Frontal cortex (tissue), 4 donors: ENCODE data around the gene CHMP4A. TPM values are rescaled to one million over a fixed set of nuclear protein-coding genes. Genes with fewer than 3 reads are reported as not detected.

ENCODE experiments used
- DNase-seq, 2 donors: peaks; one replicate each; pipeline ENCODE4 v3.0.0; 2012; ENCODE audit warnings: low spot score in 2 of 2
- FAIRE-seq: peaks from 2 replicates; lab custom pipeline; 2012; peaks lifted over from hg19 to GRCh38; lab: Jason Lieb, UNC
- small RNA-seq: library from RNA; depleted of rRNA; stranded (forward); fragments of <200 nt; gene quantifications from one replicate; pipeline ENCODE3, GENCODE V24; 2014
- total RNA-seq: library from RNA; depleted of rRNA; stranded (reverse); fragments of >200 nt; gene quantifications from one replicate; pipeline ENCODE4 v1.2.3, GENCODE V29; 2014
- donor health status: control.
- donor health status: control.
- donor health status: control.

CHMP4A gene
- total RNA-seq, 1 donor from 2014 or later: 40.4 TPM

GRCh38 chr14:24160850-24161804, 52.2 kb downstream of the CHMP4A start, which contains the start of gene IRF9:
IRF9 (plus strand) TSS chr14:24161265; CDS start chr14:24162145, 880 bp downstream.
- no peak for FAIRE-seq

GRCh38 chr14:24160499-24160849, 52.8 kb downstream of the CHMP4A start:
- DNase-seq: no peak

More at GRCh38 chr14:24160850-24161804, 52.2 kb downstream of the CHMP4A start, which contains the start of gene IRF9:
- DNase-seq: peak; percentile 91 to 97

DNA sequence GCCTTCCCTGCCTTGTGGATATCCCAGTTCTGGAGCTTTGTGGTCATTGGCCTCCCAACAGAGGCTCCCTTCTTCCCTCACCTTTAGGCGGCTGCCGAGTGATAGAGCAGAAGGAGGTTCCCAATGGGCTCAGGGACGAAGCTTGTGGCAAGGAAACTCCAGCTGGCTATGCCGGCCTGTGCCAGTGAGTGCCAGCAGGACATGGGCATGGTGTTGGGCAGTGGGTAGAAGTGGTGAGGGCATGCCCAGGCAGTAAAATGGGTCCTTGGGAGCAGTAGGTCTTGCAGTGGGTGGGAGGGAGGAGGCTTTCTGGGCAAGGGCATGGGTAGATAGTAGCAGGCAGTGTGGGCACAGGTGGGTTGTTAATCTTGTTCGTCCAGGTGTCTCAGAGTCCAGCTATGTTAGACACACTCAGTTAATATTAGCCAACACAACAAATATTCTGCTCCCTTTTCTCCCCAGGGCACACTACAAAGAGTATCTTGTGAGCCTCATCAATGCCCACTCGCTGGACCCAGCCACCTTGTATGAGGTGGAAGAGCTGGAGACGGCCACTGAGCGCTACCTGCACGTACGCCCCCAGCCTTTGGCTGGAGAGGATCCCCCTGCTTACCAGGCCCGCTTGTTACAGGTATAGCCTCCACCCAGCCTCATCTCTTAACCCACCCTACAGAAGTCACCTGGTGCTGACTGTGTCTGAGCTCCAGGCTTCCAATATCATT, 53.4 kb downstream of the CHMP4A start:
- DNase-seq (no peak), FAIRE-seq (no peak)

More at GRCh38 chr14:24160499-24160849, 52.8 kb downstream of the CHMP4A start:
- no peak for FAIRE-seq

Small RNA genes lying within 50 kb of the gene (small RNA-seq; reads per million reads assigned to genes)
- gene AL136295.4: not detected
- not detected for gene CHMP4A
- not detected for gene IPO4
- gene IRF9: not detected
- gene MDP1: 0.10 reads per million

Other genes with a start within 250 kb of the CHMP4A start
- gene DHRS4L2, start 224.6 kb downstream of the CHMP4A start, total RNA-seq: 3.3 TPM
- gene CARMIL3, start 161.5 kb downstream of the CHMP4A start, total RNA-seq: 18.8 TPM
- gene CPNE6, start 141.9 kb downstream of the CHMP4A start, total RNA-seq: 35.5 TPM
- 1.6 TPM for gene PCK2, start 119.2 kb downstream of the CHMP4A start, total RNA-seq
- 56.7 TPM for gene DCAF11, start 98.7 kb downstream of the CHMP4A start, total RNA-seq
- 1.2 TPM for gene NRL, start 98.5 kb downstream of the CHMP4A start, total RNA-seq
- gene FITM1, start 82.8 kb downstream of the CHMP4A start, total RNA-seq: 0.41 TPM
- gene PSME1, start 77.3 kb downstream of the CHMP4A start, total RNA-seq: 20.4 TPM
- 8.6 TPM for gene EMC9, start 71.9 kb downstream of the CHMP4A start, total RNA-seq
- gene PSME2, start 66.9 kb downstream of the CHMP4A start, total RNA-seq: 25.7 TPM
- gene RNF31, start 66.0 kb downstream of the CHMP4A start, total RNA-seq: 23.2 TPM
- 12.2 TPM for gene IRF9, start 52.2 kb downstream of the CHMP4A start, total RNA-seq
- gene REC8, start 41.4 kb downstream of the CHMP4A start, total RNA-seq: 15.1 TPM
- gene IPO4, start 24.7 kb downstream of the CHMP4A start, total RNA-seq: 12.6 TPM
- 9.8 TPM for gene TM9SF1, start 18.0 kb downstream of the CHMP4A start, total RNA-seq
- not detected for gene TSSK4, start 7.8 kb downstream of the CHMP4A start, total RNA-seq
- gene MDP1, start 2.6 kb upstream of the CHMP4A start, total RNA-seq: 18.8 TPM
- gene NEDD8, start 18.9 kb upstream of the CHMP4A start, total RNA-seq: 62.8 TPM
- 51.8 TPM for gene GMPR2, start 19.4 kb upstream of the CHMP4A start, total RNA-seq
- 42.4 TPM for gene TINF2, start 29.1 kb upstream of the CHMP4A start, total RNA-seq
- 0.82 TPM for gene TGM1, start 49.7 kb upstream of the CHMP4A start, total RNA-seq
- 25.7 TPM for gene RABGGTA, start 58.1 kb upstream of the CHMP4A start, total RNA-seq
- gene DHRS1, start 86.3 kb upstream of the CHMP4A start, total RNA-seq: 8.2 TPM
- 22.8 TPM for gene NOP9, start 86.4 kb upstream of the CHMP4A start, total RNA-seq
- gene CIDEB, start 94.5 kb upstream of the CHMP4A start, total RNA-seq: 2.0 TPM
- gene LTB4R2, start 96.7 kb upstream of the CHMP4A start, total RNA-seq: 1.6 TPM
- 1.2 TPM for gene LTB4R, start 98.0 kb upstream of the CHMP4A start, total RNA-seq
- 0.82 TPM for gene ADCY4, start 121.6 kb upstream of the CHMP4A start, total RNA-seq
- under 0.01 TPM for gene RIPK3, start 126.5 kb upstream of the CHMP4A start, total RNA-seq
- 2.9 TPM for gene NFATC4, start 154.7 kb upstream of the CHMP4A start, total RNA-seq
- gene NYNRIN, start 185.5 kb upstream of the CHMP4A start, total RNA-seq: 9.8 TPM
- not detected for gene CBLN3, start 216.2 kb upstream of the CHMP4A start, total RNA-seq
- 13.9 TPM for gene KHNYN, start 216.5 kb upstream of the CHMP4A start, total RNA-seq
- gene SDR39U1, start 229.3 kb upstream of the CHMP4A start, total RNA-seq: 16.3 TPM